HG03520 (cell line): ENCODE results near the gene KCNA2.

Source experiments
- ATAC-seq: cut with Tn5 transposase; IDR thresholded peaks from one replicate; pipeline ENCODE4 v1.9.1; 2021; ENCODE audit warnings: mild to moderate bottlenecking, moderate library complexity; ENCODE audit not compliant: unreplicated experiment

The KCNA2 gene

DNA sequence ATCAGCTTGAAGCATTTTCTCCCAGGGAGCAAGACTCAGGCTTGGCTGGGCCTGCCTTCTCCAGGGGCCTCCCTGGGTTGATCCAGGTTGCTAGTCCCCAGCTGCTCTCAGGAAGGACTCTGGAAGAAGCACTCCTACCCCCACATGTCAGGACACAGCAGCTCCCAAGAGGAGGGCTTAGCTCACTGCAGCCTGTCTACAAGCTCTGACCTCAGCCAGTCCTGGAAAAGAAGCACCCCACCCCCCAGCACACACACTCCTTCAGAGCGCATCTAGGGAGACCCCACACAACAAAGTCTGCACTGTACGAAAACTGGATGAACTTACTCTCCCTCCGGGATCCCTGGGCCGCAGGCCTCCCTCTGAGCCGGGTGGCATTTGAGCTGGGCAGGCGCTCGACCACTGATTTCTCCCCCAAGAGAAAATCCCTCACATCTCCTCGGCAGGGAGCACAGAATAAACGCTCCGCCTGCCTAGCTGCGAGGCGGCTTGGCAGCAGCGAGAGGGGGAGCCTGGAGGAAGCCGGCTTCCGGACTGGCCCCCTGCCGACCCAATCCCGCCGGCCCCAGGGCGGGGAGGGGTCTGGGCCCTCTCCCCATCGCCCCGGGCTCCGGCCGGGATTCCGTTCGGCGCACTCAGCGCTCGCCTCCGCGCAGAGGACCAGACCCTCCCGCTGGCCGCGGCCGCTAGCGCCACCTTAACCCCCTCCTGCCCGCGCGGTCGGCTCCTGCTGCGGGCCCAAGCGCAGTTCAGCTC is at the start of gene KCNA2:
KCNA2 (minus strand) TSS at position 458 of the 756 bp plus-strand sequence. CDS start 1,576 bp downstream, outside the sequence.
- no peak for ATAC-seq

- ATAC-seq, result no peak
Observed at GRCh38 chr1:110650609-110651008, 44.5 kb upstream of the KCNA2 start.

DNA sequence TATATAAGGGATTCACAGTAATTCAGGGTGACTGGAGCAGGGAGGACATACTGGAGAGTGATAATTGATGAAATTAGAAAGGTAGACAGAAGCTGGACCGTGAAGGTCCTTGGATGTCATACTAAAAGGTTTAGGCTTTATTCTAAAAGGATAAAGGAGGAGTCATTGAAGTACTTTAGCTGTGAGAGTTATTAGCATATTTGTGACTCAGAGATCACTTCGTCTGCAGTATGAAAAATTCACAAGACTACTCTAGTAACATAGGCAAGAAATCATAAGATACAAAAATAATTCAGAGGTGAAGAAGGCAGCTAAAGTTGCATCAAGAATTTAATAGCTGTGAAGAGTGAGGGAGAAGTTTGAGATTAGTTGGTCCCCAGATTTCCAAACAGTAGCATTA is 42.3 kb upstream of the KCNA2 start:
- ATAC-seq, result no peak

- no peak for ATAC-seq
Observed at GRCh38 chr1:110647254-110647891, 41.2 kb upstream of the KCNA2 start.

GRCh38 chr1:110645821-110646735 is 39.9 kb upstream of the KCNA2 start:
- ATAC-seq, result no peak

DNA sequence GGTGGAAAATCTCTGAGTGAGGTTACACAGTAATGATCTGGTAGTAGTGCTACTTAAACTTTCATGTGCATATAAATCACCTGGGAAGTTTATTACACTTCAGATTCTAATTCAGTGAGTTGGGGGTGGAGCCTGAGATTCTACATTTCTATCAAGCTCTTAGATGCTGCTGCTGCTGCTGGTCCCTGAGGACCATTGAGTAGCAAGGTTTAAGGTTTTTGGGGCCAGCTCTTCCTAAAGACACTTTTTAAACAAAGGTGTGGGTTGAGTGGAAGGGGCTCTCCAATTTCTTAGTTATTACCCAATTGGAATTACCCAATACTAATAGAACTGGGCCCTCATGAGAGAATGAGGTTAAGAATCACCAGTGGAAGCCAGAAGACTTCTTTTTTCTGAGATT is 39.1 kb upstream of the KCNA2 start:
- no peak for ATAC-seq

DNA sequence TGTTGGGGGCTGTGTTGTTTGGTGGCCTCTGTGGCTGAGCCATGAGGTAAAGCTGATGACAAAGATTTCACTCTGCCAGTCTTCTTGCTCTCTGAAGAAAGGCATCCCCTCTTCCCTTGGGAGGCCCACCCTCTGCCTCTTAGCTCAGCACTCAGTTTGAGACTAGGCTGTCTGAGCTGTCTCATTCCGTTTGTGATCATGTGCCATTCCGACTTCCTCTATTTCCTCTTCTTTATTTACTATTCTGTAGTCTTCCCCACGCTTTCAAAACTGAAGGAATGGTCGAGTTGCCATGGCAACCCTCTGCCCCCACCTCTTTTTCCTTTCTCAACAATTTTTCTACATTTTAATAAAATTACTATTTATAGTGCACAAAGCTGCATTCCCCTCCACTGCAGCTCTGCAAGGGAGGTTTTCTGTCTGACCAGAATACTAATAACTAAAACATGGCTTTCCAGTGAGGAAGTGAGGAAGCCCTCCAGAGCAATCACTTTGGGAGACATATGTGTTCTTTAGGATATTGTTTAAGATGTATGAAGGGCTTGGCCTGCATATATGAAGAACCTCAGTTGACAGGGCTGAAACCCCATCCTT is 37.8 kb upstream of the KCNA2 start:
- no peak for ATAC-seq

DNA sequence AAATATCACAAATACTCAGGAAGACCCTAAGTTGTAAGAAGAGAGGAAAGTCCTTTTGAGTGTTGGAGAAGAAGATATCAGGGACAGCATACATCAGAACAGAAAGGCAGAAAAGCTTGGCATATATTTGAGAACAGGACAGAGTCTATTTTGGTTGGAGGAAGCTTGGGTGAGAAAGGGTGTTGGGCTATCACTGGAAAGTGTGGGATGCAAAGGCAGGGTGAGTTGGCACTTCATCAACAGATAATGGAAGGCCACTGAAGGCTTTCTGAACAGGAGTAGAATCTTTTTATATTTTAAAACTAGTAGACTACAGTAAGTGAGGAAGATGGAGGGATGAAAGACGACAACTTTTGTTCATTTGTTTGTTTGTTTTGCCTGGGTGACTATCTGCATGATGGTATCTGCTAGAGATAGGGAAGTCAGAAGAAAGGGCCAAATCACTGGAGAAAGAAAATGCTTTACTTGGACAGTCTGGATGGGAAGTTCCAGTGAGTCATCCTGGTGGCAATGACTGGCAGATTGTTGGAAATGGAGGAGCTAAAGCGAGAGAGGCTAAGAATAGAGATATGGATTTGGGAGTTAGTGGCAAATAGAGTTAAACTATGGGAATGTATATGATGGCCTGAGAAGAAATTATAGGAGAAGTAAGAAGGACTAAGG is 33.7 kb upstream of the KCNA2 start:
- no peak for ATAC-seq

DNA sequence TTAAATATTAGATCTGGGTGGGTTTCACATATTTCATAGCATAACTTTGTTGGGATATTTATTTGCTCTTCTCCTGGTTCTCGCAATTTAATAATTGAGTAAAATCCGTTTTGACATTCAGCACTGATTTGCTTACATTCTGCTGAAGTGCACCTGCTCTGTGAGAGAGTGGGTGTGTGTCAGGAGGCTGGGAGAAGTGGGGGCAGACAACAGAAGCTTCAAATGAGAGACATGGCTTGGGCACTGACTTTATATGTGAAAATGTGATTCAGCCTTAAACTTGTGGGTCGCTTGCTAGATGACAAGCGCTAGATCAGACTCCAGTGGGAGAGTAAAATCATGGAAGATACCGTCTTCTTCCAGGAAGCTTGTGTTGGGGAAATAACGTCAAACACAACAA is 32.4 kb upstream of the KCNA2 start:
- no peak for ATAC-seq

DNA sequence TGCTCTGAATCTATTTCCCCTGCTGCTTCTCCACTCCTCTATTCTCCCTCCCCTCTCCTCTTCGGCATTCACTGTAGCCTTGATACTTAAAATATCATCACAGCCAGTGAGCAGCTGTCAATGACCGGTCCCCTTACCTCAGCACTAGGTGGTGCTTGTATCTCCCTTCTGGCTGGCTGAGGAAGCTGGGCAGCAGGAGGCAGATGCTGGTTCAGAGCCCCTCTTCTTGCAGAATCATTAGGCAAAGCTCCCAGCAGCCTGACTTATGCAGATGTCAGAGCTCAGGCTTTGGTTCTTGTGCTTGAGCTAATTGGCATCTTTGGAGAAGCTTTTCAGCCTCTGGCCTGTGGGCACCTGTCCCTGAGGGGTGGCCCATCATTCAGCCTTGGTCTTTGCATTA is 31.9 kb upstream of the KCNA2 start:
- ATAC-seq, result no peak

DNA sequence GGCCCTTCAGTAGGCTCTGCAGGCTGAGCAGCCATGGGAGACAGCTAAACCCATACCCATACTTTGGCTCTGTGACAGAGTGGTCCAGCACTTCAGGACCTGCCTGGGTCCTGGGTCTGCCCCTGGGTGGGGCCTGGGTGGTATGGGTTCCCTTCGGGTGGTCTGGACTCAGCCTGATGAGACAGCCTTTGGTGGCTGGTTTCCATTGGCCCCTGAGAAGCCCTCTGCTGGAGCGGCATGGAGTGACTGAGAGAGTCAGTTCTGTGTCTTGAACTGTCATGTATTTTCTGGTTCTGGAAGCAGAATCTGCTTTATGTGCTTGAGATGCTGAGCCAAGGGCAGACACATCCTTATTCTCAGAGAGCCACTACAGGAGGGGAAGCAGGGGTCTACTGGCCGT is 31.3 kb upstream of the KCNA2 start:
- no peak for ATAC-seq

DNA sequence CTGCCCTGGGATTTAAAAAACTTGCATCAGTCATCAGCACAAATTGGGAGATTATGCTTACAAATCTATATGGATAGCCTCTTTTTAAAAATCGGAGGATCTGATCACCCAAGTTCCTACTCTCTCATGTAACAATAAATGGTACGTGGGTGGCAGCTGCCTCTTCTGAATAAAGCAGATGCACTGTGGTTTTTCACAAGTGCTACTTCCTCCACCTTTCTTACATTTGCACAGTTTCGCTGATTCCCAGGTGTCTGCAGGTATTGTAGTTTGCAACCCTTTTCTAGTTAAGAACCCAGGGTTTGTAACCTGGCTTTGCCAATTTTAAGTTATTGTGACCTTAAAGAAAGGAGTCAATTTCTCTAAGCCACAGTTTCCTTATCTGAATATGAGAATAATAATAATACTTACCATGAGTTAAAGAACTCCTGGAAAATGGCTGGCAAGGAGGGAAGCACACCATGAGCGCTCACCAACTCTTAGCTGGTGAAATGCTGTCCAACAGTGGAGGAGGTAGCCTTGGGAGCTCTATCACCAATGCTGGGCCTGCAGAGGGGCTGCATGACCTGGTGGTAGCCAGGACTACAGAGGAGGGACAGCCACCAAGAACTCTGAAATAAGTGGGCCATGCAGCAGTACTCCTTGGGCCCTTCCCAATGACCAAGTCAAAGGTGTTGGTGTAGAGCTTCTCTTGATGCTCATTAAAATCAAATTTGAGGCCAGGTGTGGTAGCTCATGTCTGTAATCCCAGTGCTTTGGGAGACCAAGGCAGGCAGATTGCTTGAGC is 30.2 kb upstream of the KCNA2 start:
- no peak for ATAC-seq

- ATAC-seq, result no peak
Observed at GRCh38 chr1:110635434-110635833, 29.3 kb upstream of the KCNA2 start.

- ATAC-seq, result peak; percentile 46
Observed at GRCh38 chr1:110634455-110635311, 28.5 kb upstream of the KCNA2 start.

GRCh38 chr1:110634086-110634454 is 27.9 kb upstream of the KCNA2 start:
- no peak for ATAC-seq

DNA sequence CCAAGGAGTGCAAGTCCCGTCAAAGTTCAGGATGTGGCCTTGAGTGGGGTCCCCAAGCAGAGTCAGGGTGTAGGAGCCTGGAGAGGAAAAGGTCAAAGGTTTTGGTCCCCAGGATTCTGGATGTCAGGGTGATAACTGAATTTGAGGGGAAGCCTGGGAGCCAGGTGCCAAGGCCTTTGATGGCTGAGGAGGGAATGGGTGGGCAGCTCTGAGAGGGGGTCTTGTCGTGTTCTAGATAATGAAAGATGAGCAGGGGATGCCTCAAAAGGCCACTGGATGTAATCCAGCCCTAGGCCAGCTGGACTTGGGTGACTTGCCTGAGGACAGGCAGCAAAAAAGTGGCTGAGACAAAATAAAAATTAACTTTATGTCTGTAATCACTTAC is 27.5 kb upstream of the KCNA2 start:
- no peak for ATAC-seq

DNA sequence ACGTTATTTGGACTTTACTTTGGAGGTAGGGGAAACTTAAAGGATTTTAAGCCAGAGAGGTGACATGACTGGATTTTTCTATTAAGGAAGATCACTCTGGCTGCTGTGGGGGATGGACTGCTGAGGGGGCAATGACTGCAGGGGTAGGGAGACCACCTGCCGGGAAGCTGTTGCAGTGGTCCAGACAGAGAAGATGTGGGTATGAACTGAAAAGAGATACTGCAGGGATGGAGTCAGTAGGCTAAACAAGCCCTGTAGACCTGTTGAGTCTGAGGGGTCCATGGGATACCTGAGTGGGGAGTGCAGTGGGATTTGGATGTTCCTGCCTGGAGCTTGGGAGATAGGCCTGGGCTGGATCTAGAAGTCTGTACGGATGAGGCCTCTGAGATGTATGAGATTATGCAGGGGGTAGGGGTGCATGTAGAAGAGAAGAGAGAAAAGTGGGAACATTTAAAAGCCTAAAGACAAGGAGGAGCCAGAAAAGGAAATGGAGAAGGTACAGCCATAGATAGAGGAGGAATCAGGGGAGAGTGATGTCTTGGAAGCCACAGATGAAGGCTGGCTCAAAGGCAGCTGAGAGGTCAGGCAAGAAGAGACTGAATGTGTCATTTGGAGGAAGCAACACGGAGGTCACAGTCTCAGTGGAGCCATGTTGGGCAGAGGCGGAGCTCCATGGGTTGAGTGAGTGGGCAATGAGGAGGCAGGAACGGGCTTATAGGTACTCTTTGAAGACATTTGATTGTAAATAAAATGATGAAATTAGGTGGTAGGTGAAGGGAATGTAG is 25.9 kb upstream of the KCNA2 start:
- ATAC-seq, result no peak
